ENCODE results near the gene TSSK3.

- TF ChIP-seq POLR2A (IDR thresholded peaks at IDR 0.05) (no peak), POLR2AphosphoS5 (IDR thresholded peaks at IDR 0.05) (no peak), CTCF (IDR thresholded peaks at IDR 0.05) (no peak), EP300 (IDR thresholded peaks at IDR 0.05; ENCODE audit: low read depth) (no peak)
These were observed 11.8 kb downstream of the TSSK3 start for GRCh38 chr1:32373996-32374592.

Data from transverse colon (tissue), 4 donors.